Measurements from ENCODE around the gene BDP1.

Gene BDP1

DNA sequence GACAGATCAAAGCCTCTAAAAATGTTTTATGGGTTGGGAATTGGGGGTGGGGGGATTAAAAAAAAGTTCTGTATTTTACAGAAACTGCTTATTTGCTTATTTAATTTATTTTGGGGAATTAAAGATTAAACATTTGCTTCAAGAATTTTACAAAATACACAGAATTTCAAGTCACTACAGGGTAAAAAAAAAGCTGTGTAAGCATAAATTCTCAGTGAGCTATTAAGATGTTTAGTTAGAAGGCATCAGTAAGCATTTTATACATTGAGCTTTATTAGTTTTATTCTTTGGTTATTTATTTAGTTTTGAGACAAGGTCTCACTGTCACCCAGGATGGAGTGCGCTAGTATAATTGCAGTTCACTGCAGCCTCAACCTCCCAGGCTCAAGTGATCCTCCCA lies 5.2 kb downstream of the BDP1 start:
- Histone ChIP-seq H3K27ac (no peak overlapping the region), H3K4me3 (IDR thresholded peaks at IDR 0.05; ENCODE audit: insufficient read depth, low read depth, low read length) (no peak overlapping the region), H3K4me2 (no peak overlapping the region), H4K20me1 (ENCODE audit: insufficient read depth) (no peaks in the 10 kb centered on the region), H3K36me3 (ENCODE audit: insufficient read depth) (peaks cover 32% of the 10 kb centered on the region; the same call in 1 of the 2 replicates), H3K9ac (no peak overlapping the region), H3K4me1 (ENCODE audit: low read depth, poor library complexity, severe bottlenecking) (peaks cover 17% of the 10 kb centered on the region), H2AFZ (ENCODE audit: low read depth) (no peak overlapping the region), H3K27me3 (ENCODE audit: insufficient read depth, low read depth) (no peaks in the 10 kb centered on the region), H3K79me2 (ENCODE audit: insufficient read depth, low read depth) (peaks cover 42% of the 10 kb centered on the region)
- TF ChIP-seq, protein P1, sequence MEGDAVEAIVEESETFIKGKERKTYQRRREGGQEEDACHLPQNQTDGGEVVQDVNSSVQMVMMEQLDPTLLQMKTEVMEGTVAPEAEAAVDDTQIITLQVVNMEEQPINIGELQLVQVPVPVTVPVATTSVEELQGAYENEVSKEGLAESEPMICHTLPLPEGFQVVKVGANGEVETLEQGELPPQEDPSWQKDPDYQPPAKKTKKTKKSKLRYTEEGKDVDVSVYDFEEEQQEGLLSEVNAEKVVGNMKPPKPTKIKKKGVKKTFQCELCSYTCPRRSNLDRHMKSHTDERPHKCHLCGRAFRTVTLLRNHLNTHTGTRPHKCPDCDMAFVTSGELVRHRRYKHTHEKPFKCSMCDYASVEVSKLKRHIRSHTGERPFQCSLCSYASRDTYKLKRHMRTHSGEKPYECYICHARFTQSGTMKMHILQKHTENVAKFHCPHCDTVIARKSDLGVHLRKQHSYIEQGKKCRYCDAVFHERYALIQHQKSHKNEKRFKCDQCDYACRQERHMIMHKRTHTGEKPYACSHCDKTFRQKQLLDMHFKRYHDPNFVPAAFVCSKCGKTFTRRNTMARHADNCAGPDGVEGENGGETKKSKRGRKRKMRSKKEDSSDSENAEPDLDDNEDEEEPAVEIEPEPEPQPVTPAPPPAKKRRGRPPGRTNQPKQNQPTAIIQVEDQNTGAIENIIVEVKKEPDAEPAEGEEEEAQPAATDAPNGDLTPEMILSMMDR (conservative IDR thresholded peaks at IDR 0.05; ENCODE audit: low read depth, low read length), result no peak

DNA sequence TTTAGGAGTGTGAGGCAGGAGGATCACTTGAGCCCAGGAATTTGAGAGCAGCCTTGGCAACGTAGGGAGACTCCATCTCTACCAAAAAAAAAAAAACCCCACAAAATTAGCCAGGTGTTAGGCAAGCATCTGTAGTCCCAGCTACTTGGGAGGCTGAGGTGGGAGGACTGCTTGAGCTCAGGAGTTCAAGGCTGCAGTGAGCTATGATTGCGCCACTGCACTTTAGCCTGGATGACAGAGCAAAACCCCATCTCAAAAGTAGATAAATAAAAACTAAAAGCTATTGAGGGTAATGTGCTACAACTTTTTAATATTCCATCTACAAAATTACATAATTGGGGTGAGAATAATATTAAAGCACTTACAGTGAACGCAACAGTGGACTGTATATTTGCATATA lies 5.9 kb downstream of the BDP1 start:
- Histone ChIP-seq H3K79me2 (ENCODE audit: insufficient read depth, low read depth) (peaks cover 35% of the 10 kb centered on the region), H4K20me1 (ENCODE audit: insufficient read depth) (no peaks in the 10 kb centered on the region), H3K4me1 (ENCODE audit: low read depth, poor library complexity, severe bottlenecking) (peaks cover 17% of the 10 kb centered on the region), H3K27ac (no peak overlapping the region), H3K27me3 (ENCODE audit: insufficient read depth, low read depth) (no peaks in the 10 kb centered on the region), H2AFZ (ENCODE audit: low read depth) (no peak overlapping the region), H3K4me2 (no peak overlapping the region), H3K9ac (no peak overlapping the region), H3K4me3 (IDR thresholded peaks at IDR 0.05; ENCODE audit: insufficient read depth, low read depth, low read length) (no peak overlapping the region), H3K36me3 (ENCODE audit: insufficient read depth) (peaks cover 33% of the 10 kb centered on the region; the same call in 1 of the 2 replicates)
- TF ChIP-seq, protein P1 (conservative IDR thresholded peaks at IDR 0.05; ENCODE audit: low read depth, low read length), result no peak

- Histone ChIP-seq H3K4me2 (no peak overlapping the region), H3K27ac (no peak overlapping the region), H3K9ac (no peak overlapping the region), H3K27me3 (ENCODE audit: insufficient read depth, low read depth) (no peaks in the 10 kb centered on the region), H3K36me3 (ENCODE audit: insufficient read depth) (peaks cover 12% of the 10 kb centered on the region; the same call in 1 of the 2 replicates), H4K20me1 (ENCODE audit: insufficient read depth) (no peaks in the 10 kb centered on the region), H3K4me3 (IDR thresholded peaks at IDR 0.05; ENCODE audit: insufficient read depth, low read depth, low read length) (no peak overlapping the region), H3K79me2 (ENCODE audit: insufficient read depth, low read depth) (no peaks in the 10 kb centered on the region; the same call in 1 of the 2 replicates), H2AFZ (ENCODE audit: low read depth) (no peak overlapping the region), H3K4me1 (ENCODE audit: low read depth, poor library complexity, severe bottlenecking) (no peaks in the 10 kb centered on the region)
- TF ChIP-seq, protein P1 (conservative IDR thresholded peaks at IDR 0.05; ENCODE audit: low read depth, low read length), result no peak
Measured at GRCh38 chr5:71471193-71471592, 15.7 kb downstream of the BDP1 start.

DNA sequence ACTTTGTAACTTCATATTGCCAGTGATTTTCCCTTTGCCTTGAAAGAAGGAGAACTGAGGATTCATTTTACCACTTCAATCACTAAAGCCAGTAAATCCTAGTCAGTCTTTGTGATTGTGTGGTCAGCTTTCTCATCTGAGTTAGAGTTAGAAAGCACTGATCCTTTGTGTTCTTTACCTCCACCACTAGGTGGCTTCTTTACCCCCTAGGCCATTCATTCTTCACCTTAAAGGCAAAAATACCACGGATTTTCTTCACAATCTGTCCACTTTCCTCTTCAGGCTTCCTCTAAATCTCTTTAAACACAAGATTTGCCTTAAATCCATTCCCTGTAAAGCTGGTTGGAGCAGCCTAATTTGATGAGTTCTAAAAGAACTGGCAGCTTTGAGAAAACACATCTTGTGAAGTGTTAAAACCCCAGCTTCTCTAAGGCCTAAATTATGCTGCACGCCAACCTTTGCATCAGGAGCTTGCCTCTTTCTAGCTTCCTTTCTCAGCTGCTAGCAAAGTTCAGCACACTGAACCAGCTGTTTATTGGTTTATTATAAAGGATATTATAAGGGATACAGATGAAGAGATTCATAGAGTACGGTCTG lies 20.4 kb downstream of the BDP1 start:
- Histone ChIP-seq H3K4me1 (ENCODE audit: low read depth, poor library complexity, severe bottlenecking) (no peaks in the 10 kb centered on the region), H3K4me2 (no peak overlapping the region), H3K9ac (no peak overlapping the region), H3K79me2 (ENCODE audit: insufficient read depth, low read depth) (no peaks in the 10 kb centered on the region; the same call in 1 of the 2 replicates), H3K27me3 (ENCODE audit: insufficient read depth, low read depth) (no peaks in the 10 kb centered on the region), H2AFZ (ENCODE audit: low read depth) (no peak overlapping the region), H3K36me3 (ENCODE audit: insufficient read depth) (peaks cover 12% of the 10 kb centered on the region; the same call in 1 of the 2 replicates), H3K4me3 (IDR thresholded peaks at IDR 0.05; ENCODE audit: insufficient read depth, low read depth, low read length) (no peak overlapping the region), H4K20me1 (ENCODE audit: insufficient read depth) (no peaks in the 10 kb centered on the region), H3K27ac (no peak overlapping the region)
- TF ChIP-seq, protein P1 (conservative IDR thresholded peaks at IDR 0.05; ENCODE audit: low read depth, low read length), result peak; percentile 94

Data from KMS-11 (cell line).